Liver (tissue), 9 donors: ENCODE data around the gene LIMA1. TPM values are rescaled to one million over a fixed set of nuclear protein-coding genes. Genes with fewer than 3 reads are reported as not detected.

Experiments
- DNase-seq: peaks from one replicate; pipeline ENCODE4 v3.0.0-alpha.2; 2017; ENCODE audit warnings: low spot score
- H3K27ac ChIP-seq, 2 donors: one replicate each; pipeline ENCODE4 v1.7.0; 2013; ENCODE audit warnings: inconsistent platforms in 2 of 2, low read length in 2 of 2, control low read depth in 1 of 2, low read depth in 1 of 2, mild to moderate bottlenecking in 1 of 2
- H3K27me3 ChIP-seq, 4 donors: one replicate each; pipeline versions ENCODE4 v1.6.1 to v1.7.0; 2013; ENCODE audit warnings: low read length in 3 of 4, inconsistent platforms in 1 of 4, mild to moderate bottlenecking in 1 of 4, moderate library complexity in 1 of 4; ENCODE audit not compliant: control insufficient read depth in 4 of 4, insufficient read depth in 4 of 4
- H3K36me3 ChIP-seq, 4 donors: one replicate each; pipeline versions ENCODE4 v1.6.1 to v1.7.0; 2013; ENCODE audit warnings: low read length in 3 of 4, mild to moderate bottlenecking in 3 of 4, low read depth in 1 of 4, moderate library complexity in 1 of 4; ENCODE audit not compliant: control insufficient read depth in 4 of 4, insufficient read depth in 3 of 4
- H3K4me1 ChIP-seq, 4 donors: one replicate each; pipeline versions ENCODE4 v1.6.1 to v1.7.0; 2013; ENCODE audit warnings: low read length in 3 of 4, mild to moderate bottlenecking in 3 of 4, moderate library complexity in 1 of 4; ENCODE audit not compliant: control insufficient read depth in 4 of 4, insufficient read depth in 4 of 4
- H3K4me3 ChIP-seq, 3 donors: one replicate each; pipeline versions ENCODE4 v1.6.1 to v1.7.0; 2013; ENCODE audit warnings: low read length in 3 of 3, control low read depth in 1 of 3, low read depth in 1 of 3, mild to moderate bottlenecking in 1 of 3
- H3K9ac ChIP-seq, 2 donors: one replicate each; pipeline ENCODE4 v1.7.0; 2013; ENCODE audit warnings: low read length in 2 of 2, mild to moderate bottlenecking in 2 of 2, moderate library complexity in 2 of 2, control low read depth in 1 of 2, low read depth in 1 of 2
- H3K9me3 ChIP-seq, 4 donors: one replicate each; pipeline versions ENCODE4 v1.6.1 to v1.7.0; 2013; ENCODE audit warnings: low read length in 3 of 4; ENCODE audit not compliant: control insufficient read depth in 4 of 4
- ATF3 ChIP-seq: IDR thresholded peaks from 2 replicates; pipeline ENCODE4 v1.6.1; 2016; ENCODE audit warnings: antibody characterized with exemption
- CTCF ChIP-seq: fragments of 150-350 bp; IDR thresholded peaks from 2 replicates; pipeline ENCODE4 v1.5.1; 2017; ENCODE audit warnings: improper control_type of control experiment, low read depth, low read length; ENCODE audit not compliant: missing input control
- EGR1 ChIP-seq, 2 donors: IDR thresholded peaks; 2 replicates each; pipeline ENCODE4 v1.6.1; 2016 to 2018; ENCODE audit warnings: antibody characterized with exemption in 2 of 2, low read depth in 2 of 2
- FOXA1 ChIP-seq: IDR thresholded peaks from 2 replicates; pipeline ENCODE4 v1.6.1; 2016; ENCODE audit warnings: antibody characterized with exemption
- FOXA2 ChIP-seq: IDR thresholded peaks from 2 replicates; pipeline ENCODE4 v1.6.1; 2016; ENCODE audit warnings: antibody characterized with exemption
- GABPA ChIP-seq, 2 donors: IDR thresholded peaks in 1 of 2; conservative IDR thresholded peaks in 1 of 2; 2 replicates each; pipeline ENCODE4 v1.6.1; 2016; ENCODE audit warnings: antibody characterized with exemption in 2 of 2, mild to moderate bottlenecking in 1 of 2, moderate library complexity in 1 of 2
- HNF4A ChIP-seq, 2 donors: conservative IDR thresholded peaks; 2 replicates each; pipeline ENCODE4 v1.6.1; 2016; ENCODE audit warnings: antibody characterized with exemption in 2 of 2, mild to moderate bottlenecking in 2 of 2
- HNF4G ChIP-seq: IDR thresholded peaks from 2 replicates; pipeline ENCODE4 v1.6.1; 2016; ENCODE audit warnings: antibody characterized with exemption
- JUND ChIP-seq, 2 donors: IDR thresholded peaks; 2 replicates each; pipeline ENCODE4 v1.6.1; 2016; ENCODE audit warnings: antibody characterized with exemption in 2 of 2
- MAX ChIP-seq: IDR thresholded peaks from 2 replicates; pipeline ENCODE4 v1.6.1; 2016; ENCODE audit warnings: antibody characterized with exemption
- REST ChIP-seq: IDR thresholded peaks from 2 replicates; pipeline ENCODE4 v1.6.1; 2016; ENCODE audit warnings: antibody characterized with exemption, mild to moderate bottlenecking
- SP1 ChIP-seq: IDR thresholded peaks from 2 replicates; pipeline ENCODE4 v1.6.1; 2018; ENCODE audit warnings: antibody characterized with exemption, mild to moderate bottlenecking
- TAF1 ChIP-seq: conservative IDR thresholded peaks from 2 replicates; pipeline ENCODE4 v1.6.1; 2016; ENCODE audit warnings: antibody characterized with exemption, mild to moderate bottlenecking
- ZBTB33 ChIP-seq: IDR thresholded peaks from 2 replicates; pipeline ENCODE4 v1.6.1; 2016; ENCODE audit warnings: antibody characterized with exemption
- WGBS: extraction: QIAGEN DNeasy Blood & Tissue Kit; methylation state at CpG from one replicate; pipeline ENCODE4 v1.1.7; 2013; 5-methylcytosine and 5-hydroxymethylcytosine counted together
- polyA plus RNA-seq, 2 donors: library from polyadenylated mRNA; stranded (reverse) in 1 of 2; unstranded in 1 of 2; fragments of 200-250 nt in 1 of 2; fragments of >200 nt in 1 of 2; fragmentation: Nextera tagmentation in 1 of 2; extraction: Ambion mirVana in 1 of 2; gene quantifications; one replicate each; pipeline versions ENCODE4 v1.2.1 to v1.2.3, GENCODE V29; 2013 to 2015
- total RNA-seq, 2 donors: library from RNA; depleted of rRNA; stranded (reverse); fragments of >200 nt; gene quantifications; one replicate each; pipeline ENCODE4 v1.2.3, GENCODE V29; 2014
- donor health status: healthy.
- donor health status: healthy.
- donor health status: healthy.
- donor health status: healthy.
- donor health status: healthy.

The LIMA1 gene
- total and polyA plus RNA-seq, 4 donors: 8.1 to 17.5 (median 13.5) TPM

GRCh38 chr12:50217202-50217601, 66.1 kb downstream of the LIMA1 start:
- Histone ChIP-seq H3K27ac (no peak overlapping the region), H3K27me3 (no peaks in the 10 kb centered on the region), H3K9me3 (no peaks in the 10 kb centered on the region), H3K4me1 (peaks cover 0 to 1% (median 0%) of the 10 kb centered on the region in 4 donors), H3K36me3 (peaks cover 0 to 3% (median 0%) of the 10 kb centered on the region in 4 donors), H3K4me3 (no peak overlapping the region), H3K9ac (no peak overlapping the region)
- TF ChIP-seq ATF3 (no peak), EGR1 (IDR thresholded peaks at IDR 0.05; ENCODE audit: low read depth in 2 of 2) (no peak), ZBTB33 (no peak), MAX (no peak), JUND (IDR thresholded peaks at IDR 0.05) (no peak), CTCF (no peak), REST (no peak), SP1 (no peak), TAF1 (no peak), FOXA1 (no peak), HNF4A (conservative IDR thresholded peaks at IDR 0.05) (no peak), GABPA (IDR thresholded peaks at IDR 0.05 in 1 of 2, conservative IDR thresholded peaks at IDR 0.05 in 1 of 2) (no peak)
- no peak for DNase-seq
- WGBS: 100% methylated on average over 1 of the region's 1 CpG

GRCh38 chr12:50215033-50215432, 68.3 kb downstream of the LIMA1 start:
- WGBS: 93% methylated on average over 3 of the region's 3 CpGs
- no peaks in the 10 kb centered on the region for H3K9me3 ChIP-seq
- H3K27me3 ChIP-seq: no peaks in the 10 kb centered on the region
- peaks cover 0 to 1% (median 0%) of the 10 kb centered on the region in 4 donors for H3K4me1 ChIP-seq
- no peak overlapping the region for H3K4me3 ChIP-seq
- no peak for DNase-seq
- peaks cover 0 to 3% (median 0%) of the 10 kb centered on the region in 4 donors for H3K36me3 ChIP-seq
- H3K9ac ChIP-seq: no peak overlapping the region
- H3K27ac ChIP-seq: no peak overlapping the region
- no peak for TF ChIP-seq REST
- TF ChIP-seq ZBTB33: no peak
- TF ChIP-seq GABPA (IDR thresholded peaks at IDR 0.05 in 1 of 2, conservative IDR thresholded peaks at IDR 0.05 in 1 of 2): no peak
- no peak for TF ChIP-seq HNF4G
- no peak for TF ChIP-seq ATF3
- TF ChIP-seq FOXA2: no peak
- TF ChIP-seq EGR1 (IDR thresholded peaks at IDR 0.05; ENCODE audit: low read depth in 2 of 2): no peak
- TF ChIP-seq MAX: no peak
